22Rv1 (cell line): ENCODE measurements around the gene USP15.

Experiments
- H3K27ac ChIP-seq: fragments of 450-650 bp; 2 replicates; pipeline ENCODE4 v1.5.1; 2017
- CTCF ChIP-seq: fragments of 450-650 bp; IDR thresholded peaks from 2 replicates; pipeline ENCODE4 v1.5.1; 2017; ENCODE audit warnings: mild to moderate bottlenecking
- ZFX ChIP-seq: fragments of 450-650 bp; IDR thresholded peaks from 2 replicates; pipeline ENCODE4 v1.6.1; 2017; ENCODE audit warnings: antibody characterized with exemption, borderline replicate concordance

USP15 gene

GRCh38 chr12:62414180-62414579 is 154.0 kb downstream of the USP15 start:
- TF ChIP-seq CTCF (no peak), ZFX (no peak)

GRCh38 chr12:62426089-62426488 is 165.9 kb downstream of the USP15 start:
- H3K27ac ChIP-seq: no peak overlapping the region
- TF ChIP-seq CTCF (no peak), ZFX (no peak)

More at GRCh38 chr12:62414180-62414579, 154.0 kb downstream of the USP15 start:
- H3K27ac ChIP-seq: no peak overlapping the region

- no peak overlapping the region for H3K27ac ChIP-seq
- no peak for TF ChIP-seq ZFX
Observed at GRCh38 chr12:62429457-62429856, 169.3 kb downstream of the USP15 start.

- no peak overlapping the region for H3K27ac ChIP-seq
- TF ChIP-seq CTCF: no peak
- no peak for TF ChIP-seq ZFX
Observed at GRCh38 chr12:62434494-62435302, 174.5 kb downstream of the USP15 start.

GRCh38 chr12:62435303-62436163 is 175.3 kb downstream of the USP15 start:
- no peak overlapping the region for H3K27ac ChIP-seq
- TF ChIP-seq CTCF: no peak
- TF ChIP-seq ZFX: no peak

GRCh38 chr12:62436164-62436503 is 175.9 kb downstream of the USP15 start:
- TF ChIP-seq ZFX (no peak), CTCF (no peak)
- H3K27ac ChIP-seq: no peak overlapping the region

- TF ChIP-seq CTCF (peak; percentile 98), ZFX (no peak)
- H3K27ac ChIP-seq: no peak overlapping the region
Observed at GRCh38 chr12:62438098-62438692, 178.0 kb downstream of the USP15 start.
